ENCODE data around the gene RTN4IP1. TPM values are rescaled to one million over a fixed set of nuclear protein-coding genes. Genes with fewer than 3 reads are reported as not detected.
"Not testable (repeated sequence)": the region's sequence is repeated elsewhere in the genome, so short reads cannot be mapped to it uniquely, and the experiment has no call there.

RTN4IP1 gene
- total RNA-seq, 2 experiments from 2014 or later, result 7.4 to 8.7 TPM

DNA sequence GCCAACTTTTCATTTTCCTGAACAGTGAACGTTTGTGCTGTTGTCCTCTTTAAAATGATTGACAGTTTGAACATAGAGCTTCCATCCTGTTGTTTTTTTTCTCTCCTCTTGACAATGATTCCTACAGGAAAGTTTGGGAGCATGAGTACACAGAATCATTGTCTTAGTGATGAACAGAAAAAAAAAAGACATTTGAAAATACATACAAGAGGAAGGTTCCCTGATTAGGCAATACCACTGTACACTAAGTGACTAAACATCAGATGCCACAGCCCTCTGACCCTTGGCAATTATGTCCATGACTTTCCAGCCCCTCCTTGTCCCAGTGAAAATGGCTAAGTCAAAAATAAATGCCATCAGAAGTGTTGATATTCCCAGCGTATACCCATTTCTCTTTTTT is 71.5 kb downstream of the RTN4IP1 start:
- ChIA-PET CTCF (interaction anchor here (0.9 to 2.2 kb wide), 2 partner anchors 13 to 109 kb away, joined by 3 to 14 read pairs; no protein-coding TSS in a partner anchor), POLR2A (no interaction called here)
- H3K4me1 Mint-ChIP-seq (ENCODE audit: low read depth), result peaks cover 4% of the 10 kb centered on the region
- DNase-seq (no peak), ATAC-seq (no peak)
- no peaks in the 10 kb centered on the region for H3K9me3 Mint-ChIP-seq (ENCODE audit: insufficient read depth)
- no peak overlapping the region for H3K4me3 Mint-ChIP-seq
- H3K36me3 Mint-ChIP-seq (ENCODE audit: low read depth), result peaks cover 65% of the 10 kb centered on the region
- no peak overlapping the region for H3K27ac Mint-ChIP-seq
- no peaks in the 10 kb centered on the region for H3K27me3 Mint-ChIP-seq (ENCODE audit: low read depth)

- ChIA-PET POLR2A (no interaction called here), CTCF (interaction anchor here (0.8 to 4.8 kb wide), 8 partner anchors 10 to 113 kb away, joined by 3 to 24 read pairs (median 4); no protein-coding TSS in a partner anchor)
- DNase-seq, result no peak
- no peak for ATAC-seq
- no peak overlapping the region for H3K4me3 Mint-ChIP-seq
- H3K4me1 Mint-ChIP-seq (ENCODE audit: low read depth), result peaks cover 4% of the 10 kb centered on the region
- H3K36me3 Mint-ChIP-seq (ENCODE audit: low read depth), result peaks cover 66% of the 10 kb centered on the region
- no peak overlapping the region for H3K27ac Mint-ChIP-seq
- H3K27me3 Mint-ChIP-seq (ENCODE audit: low read depth), result no peaks in the 10 kb centered on the region
- no peaks in the 10 kb centered on the region for H3K9me3 Mint-ChIP-seq (ENCODE audit: insufficient read depth)
Observed at GRCh38 chr6:106556368-106556960, 72.8 kb downstream of the RTN4IP1 start.

DNA sequence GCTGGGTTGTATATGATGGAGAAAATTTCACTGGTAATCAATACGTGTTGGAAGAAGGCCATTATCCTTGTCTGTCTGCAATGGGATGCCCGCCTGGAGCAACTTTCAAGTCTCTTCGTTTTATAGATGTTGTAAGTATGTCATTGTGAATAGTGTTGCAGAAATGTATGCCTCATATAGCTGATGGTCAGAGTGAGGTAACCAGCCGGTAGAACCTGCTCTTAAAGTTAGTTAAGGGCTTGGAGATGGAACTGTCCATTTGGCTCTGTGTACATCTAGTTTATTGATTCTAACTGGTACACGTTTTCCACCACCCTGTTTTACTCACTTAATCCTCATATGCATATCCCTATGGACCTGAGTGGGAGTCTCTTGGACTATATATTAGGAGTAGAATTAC is 73.5 kb downstream of the RTN4IP1 start:
- no peaks in the 10 kb centered on the region for H3K9me3 Mint-ChIP-seq (ENCODE audit: insufficient read depth)
- H3K4me1 Mint-ChIP-seq (ENCODE audit: low read depth), result no peaks in the 10 kb centered on the region
- ChIA-PET CTCF (interaction anchor here (1.2 to 4.8 kb wide), 3 partner anchors 10 to 110 kb away, joined by 3 to 24 read pairs (median 11); no protein-coding TSS in a partner anchor), POLR2A (no interaction called here)
- H3K36me3 Mint-ChIP-seq (ENCODE audit: low read depth), result peaks cover 66% of the 10 kb centered on the region
- no peaks in the 10 kb centered on the region for H3K27me3 Mint-ChIP-seq (ENCODE audit: low read depth)
- DNase-seq (no peak), ATAC-seq (no peak)
- no peak overlapping the region for H3K27ac Mint-ChIP-seq
- H3K4me3 Mint-ChIP-seq, result no peak overlapping the region

DNA sequence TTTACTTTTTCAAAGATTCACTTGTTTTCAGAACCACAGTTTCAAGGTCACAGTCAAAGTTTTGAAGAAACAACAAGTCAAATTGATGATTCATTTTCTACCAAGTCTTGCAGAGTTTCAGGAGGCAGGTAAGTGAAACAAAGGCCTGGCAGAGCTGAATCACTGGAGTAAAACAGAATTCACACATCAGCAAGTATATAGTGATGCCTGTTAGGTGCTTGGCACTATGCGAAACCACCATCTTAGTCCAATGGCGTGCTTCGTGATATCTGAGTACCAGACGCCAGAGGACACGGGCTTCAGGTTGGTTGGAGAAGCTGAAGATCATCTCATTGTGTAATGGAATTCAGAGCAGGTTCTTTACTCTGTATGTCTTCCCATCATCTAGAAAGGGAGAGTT is 75.9 kb downstream of the RTN4IP1 start:
- Mint-ChIP-seq H3K36me3 (ENCODE audit: low read depth) (peaks cover 70% of the 10 kb centered on the region), H3K27me3 (ENCODE audit: low read depth) (no peaks in the 10 kb centered on the region), H3K4me1 (ENCODE audit: low read depth) (no peaks in the 10 kb centered on the region), H3K4me3 (no peak overlapping the region), H3K27ac (peak overlapping the region; percentile 5), H3K9me3 (ENCODE audit: insufficient read depth) (no peaks in the 10 kb centered on the region)
- DNase-seq (no peak), ATAC-seq (no peak)
- ChIA-PET POLR2A (no interaction called here), CTCF (interaction anchor here (1.1 to 4.8 kb wide), 6 partner anchors 10 to 109 kb away, joined by 3 to 24 read pairs (median 9); no protein-coding TSS in a partner anchor)

- Mint-ChIP-seq H3K9me3 (ENCODE audit: insufficient read depth) (no peaks in the 10 kb centered on the region), H3K27me3 (ENCODE audit: low read depth) (no peaks in the 10 kb centered on the region), H3K4me1 (ENCODE audit: low read depth) (peaks cover 7% of the 10 kb centered on the region), H3K27ac (no peak overlapping the region), H3K36me3 (ENCODE audit: low read depth) (peaks cover 75% of the 10 kb centered on the region), H3K4me3 (no peak overlapping the region)
- CTCF ChIA-PET, result interaction anchor here (1.9 to 3.2 kb wide), 2 partner anchors 39 kb away, joined by 8 to 20 read pairs; no protein-coding TSS in a partner anchor
- DNase-seq (no peak), ATAC-seq (no peak)
- POLR2A ChIA-PET, result no interaction called here
Observed at GRCh38 chr6:106551155-106551554, 78.1 kb downstream of the RTN4IP1 start.

- POLR2A ChIA-PET, result no interaction called here
- Mint-ChIP-seq H3K27ac (no peak overlapping the region), H3K4me3 (no peak overlapping the region), H3K27me3 (ENCODE audit: low read depth) (no peaks in the 10 kb centered on the region), H3K9me3 (ENCODE audit: insufficient read depth) (no peaks in the 10 kb centered on the region), H3K4me1 (ENCODE audit: low read depth) (peaks cover 7% of the 10 kb centered on the region), H3K36me3 (ENCODE audit: low read depth) (peaks cover 80% of the 10 kb centered on the region)
- CTCF ChIA-PET, result interaction anchor here (1.3 to 1.9 kb wide), 3 partner anchors 12 to 40 kb away, joined by 3 to 8 read pairs (median 3); no protein-coding TSS in a partner anchor
- DNase-seq (no peak), ATAC-seq (no peak)
Observed at GRCh38 chr6:106549521-106549920, 79.8 kb downstream of the RTN4IP1 start.

- CTCF ChIA-PET, result interaction anchor here (1.5 to 1.9 kb wide), 2 partner anchors 37 to 39 kb away, joined by 3 to 8 read pairs; no protein-coding TSS in a partner anchor
- H3K4me3 Mint-ChIP-seq; POLR2A ChIA-PET; H3K9me3 Mint-ChIP-seq (ENCODE audit: insufficient read depth); H3K4me1 Mint-ChIP-seq (ENCODE audit: low read depth); ATAC-seq; DNase-seq; H3K27ac Mint-ChIP-seq; H3K27me3 Mint-ChIP-seq (ENCODE audit: low read depth): not testable (repeated sequence)
- peaks cover 82% of the 10 kb centered on the region for H3K36me3 Mint-ChIP-seq (ENCODE audit: low read depth)
Observed at GRCh38 chr6:106548926-106549455, 80.3 kb downstream of the RTN4IP1 start.

DNA sequence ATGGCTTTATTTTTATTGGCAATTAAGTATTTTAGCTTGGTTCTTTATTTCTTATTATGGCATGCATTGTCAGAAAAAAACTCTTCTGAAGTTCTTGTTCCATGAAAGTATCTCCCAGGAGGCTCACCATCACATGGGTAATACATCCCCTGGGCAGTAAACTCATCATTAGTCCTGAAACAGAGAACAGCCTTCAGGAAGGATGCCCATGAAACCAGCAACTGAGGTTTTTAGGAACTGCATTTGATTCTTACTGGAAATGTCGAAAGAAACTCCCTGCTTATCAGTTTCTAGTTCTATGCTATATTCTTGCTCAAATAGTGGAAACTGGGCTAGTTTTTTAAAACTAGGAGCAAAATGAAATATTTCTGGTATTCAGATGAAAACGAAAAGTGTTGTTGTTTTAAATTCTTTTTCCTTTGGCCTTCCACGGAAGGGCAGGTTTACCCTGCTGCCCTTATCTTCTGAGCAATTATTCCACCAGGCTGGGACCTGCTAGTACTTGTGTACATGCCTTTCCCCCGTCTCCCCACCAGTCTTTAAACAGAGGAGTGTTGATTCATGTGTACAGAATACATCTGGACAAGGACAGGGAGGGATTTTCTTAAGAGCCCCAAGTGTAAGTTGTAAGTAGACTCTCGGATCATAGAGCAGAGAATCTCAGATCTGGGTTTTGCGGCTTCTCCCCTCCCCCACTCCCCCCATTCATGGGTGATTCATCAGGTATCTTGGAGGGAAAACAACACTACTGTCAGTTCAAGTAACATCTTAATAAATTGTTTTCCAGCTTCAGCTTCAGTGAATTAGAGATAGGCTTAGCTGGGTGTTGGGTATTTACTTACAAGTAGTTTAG is 81.5 kb downstream of the RTN4IP1 start:
- no peak overlapping the region for H3K27ac Mint-ChIP-seq
- no peak for ATAC-seq
- peaks cover 79% of the 10 kb centered on the region for H3K36me3 Mint-ChIP-seq (ENCODE audit: low read depth)
- H3K27me3 Mint-ChIP-seq (ENCODE audit: low read depth), result no peaks in the 10 kb centered on the region
- ChIA-PET CTCF (interaction anchor here (1.0 to 1.8 kb wide), 2 partner anchors 13 to 37 kb away, joined by 3 to 7 read pairs; no protein-coding TSS in a partner anchor), POLR2A (interaction anchor here (0.9 kb wide), 1 partner anchor 27 kb away, joined by 3 read pairs; no protein-coding TSS in a partner anchor)
- no peaks in the 10 kb centered on the region for H3K9me3 Mint-ChIP-seq (ENCODE audit: insufficient read depth)
- peaks cover 7% of the 10 kb centered on the region for H3K4me1 Mint-ChIP-seq (ENCODE audit: low read depth)
- no peak for DNase-seq
- H3K4me3 Mint-ChIP-seq, result no peak overlapping the region

DNA sequence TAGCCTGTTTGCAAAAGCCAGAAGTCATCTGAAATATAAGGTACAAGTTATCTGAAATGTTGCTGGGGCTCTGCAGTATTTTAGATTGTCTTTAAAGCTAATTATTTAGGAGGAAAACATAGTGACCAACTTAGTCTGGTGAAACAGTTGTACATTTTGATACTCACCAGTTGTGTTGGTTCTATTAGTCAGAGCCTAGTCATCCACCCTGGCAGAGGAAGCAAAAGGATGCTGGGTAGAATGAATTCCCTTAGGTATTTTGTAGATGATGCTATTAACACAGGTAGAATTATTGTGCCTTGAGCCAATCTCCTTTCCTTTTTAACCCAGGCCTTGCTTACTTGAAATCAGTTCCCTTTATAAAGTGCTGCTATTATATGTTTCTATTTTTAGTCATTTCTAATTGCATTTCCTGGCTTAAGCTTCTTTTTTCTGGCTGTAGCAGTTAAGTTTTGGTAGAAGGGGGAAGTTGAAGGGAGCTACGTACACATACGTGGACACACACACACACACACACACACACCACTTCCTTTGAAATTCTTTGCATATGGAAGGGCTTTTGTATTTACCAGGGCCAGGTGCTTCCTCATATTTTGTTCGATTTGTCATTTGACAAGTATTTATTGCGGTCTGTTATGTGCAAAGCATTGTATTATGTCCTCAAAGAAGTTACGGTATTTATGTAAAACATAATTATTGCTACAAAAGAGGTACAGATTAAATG is 82.4 kb downstream of the RTN4IP1 start:
- H3K27ac Mint-ChIP-seq, result no peak overlapping the region
- H3K36me3 Mint-ChIP-seq (ENCODE audit: low read depth), result peaks cover 77% of the 10 kb centered on the region
- ATAC-seq, result no peak
- no peak for DNase-seq
- no peaks in the 10 kb centered on the region for H3K9me3 Mint-ChIP-seq (ENCODE audit: insufficient read depth)
- CTCF ChIA-PET, result interaction anchor here (0.5 to 2.9 kb wide), 4 partner anchors 12 to 37 kb away, joined by 3 to 8 read pairs (median 5); no protein-coding TSS in a partner anchor
- POLR2A ChIA-PET, result interaction anchor here (2.3 kb wide), 1 partner anchor 13 kb away, joined by 7 read pairs; no protein-coding TSS in a partner anchor
- H3K27me3 Mint-ChIP-seq (ENCODE audit: low read depth), result no peaks in the 10 kb centered on the region
- H3K4me1 Mint-ChIP-seq (ENCODE audit: low read depth), result peaks cover 7% of the 10 kb centered on the region
- no peak overlapping the region for H3K4me3 Mint-ChIP-seq

GRCh38 chr6:106546261-106546690 is 83.0 kb downstream of the RTN4IP1 start:
- Mint-ChIP-seq H3K27ac (no peak overlapping the region), H3K9me3 (ENCODE audit: insufficient read depth) (no peaks in the 10 kb centered on the region), H3K36me3 (ENCODE audit: low read depth) (peaks cover 76% of the 10 kb centered on the region), H3K4me3 (no peak overlapping the region), H3K4me1 (ENCODE audit: low read depth) (peaks cover 7% of the 10 kb centered on the region), H3K27me3 (ENCODE audit: low read depth) (no peaks in the 10 kb centered on the region)
- ChIA-PET POLR2A (interaction anchor here (2.3 kb wide), 1 partner anchor 12 kb away, joined by 7 read pairs; no protein-coding TSS in a partner anchor), CTCF (interaction anchor here (0.5 to 2.9 kb wide), 3 partner anchors 16 to 37 kb away, joined by 3 to 8 read pairs (median 7); no protein-coding TSS in a partner anchor)
- DNase-seq (no peak), ATAC-seq (peak; percentile 36)

GRCh38 chr6:106540907-106541306 is 88.4 kb downstream of the RTN4IP1 start:
- Mint-ChIP-seq H3K27me3 (ENCODE audit: low read depth) (no peaks in the 10 kb centered on the region), H3K4me3 (no peak overlapping the region), H3K27ac (no peak overlapping the region), H3K9me3 (ENCODE audit: insufficient read depth) (no peaks in the 10 kb centered on the region), H3K4me1 (ENCODE audit: low read depth) (peaks cover 24% of the 10 kb centered on the region), H3K36me3 (ENCODE audit: low read depth) (peaks cover 70% of the 10 kb centered on the region)
- ChIA-PET CTCF (interaction anchor here (1.4 kb wide), 1 partner anchor 31 kb away, joined by 5 read pairs; no protein-coding TSS in a partner anchor), POLR2A (no interaction called here)
- no peak for ATAC-seq
- no peak for DNase-seq
